LNCAP (cell line): Measurements from ENCODE around the gene SLAMF1.

Experiments
- TF ChIP-seq, protein P1 (sequence below): fragments of 450-650 bp; IDR thresholded peaks from 2 replicates; pipeline ENCODE4 v1.5.1; 2017; ENCODE audit warnings: mild to moderate bottlenecking

SLAMF1 gene

DNA sequence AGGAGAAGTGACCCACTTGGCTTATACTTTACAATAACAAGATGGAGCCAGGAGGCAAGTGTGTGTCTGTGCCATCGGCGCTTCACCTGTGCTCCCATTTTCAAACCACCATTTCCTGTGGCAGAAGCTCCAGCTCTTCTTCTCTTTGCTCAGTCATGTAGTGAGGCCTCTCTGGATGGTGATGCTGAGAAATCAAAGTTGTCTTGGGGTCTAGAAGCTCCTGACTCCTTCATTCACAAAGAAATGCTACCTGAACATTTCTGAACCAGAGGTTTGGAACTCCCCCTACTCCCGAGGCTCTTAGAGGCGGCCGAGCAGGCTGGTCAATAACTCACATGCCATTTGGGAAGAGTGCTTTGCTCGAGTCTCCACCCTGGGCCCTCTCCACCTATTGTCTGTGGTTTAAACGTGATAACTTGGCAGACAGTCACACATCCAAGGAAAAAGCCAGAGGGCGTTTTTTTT, 18.0 kb downstream of the SLAMF1 start:
- TF ChIP-seq, protein P1, sequence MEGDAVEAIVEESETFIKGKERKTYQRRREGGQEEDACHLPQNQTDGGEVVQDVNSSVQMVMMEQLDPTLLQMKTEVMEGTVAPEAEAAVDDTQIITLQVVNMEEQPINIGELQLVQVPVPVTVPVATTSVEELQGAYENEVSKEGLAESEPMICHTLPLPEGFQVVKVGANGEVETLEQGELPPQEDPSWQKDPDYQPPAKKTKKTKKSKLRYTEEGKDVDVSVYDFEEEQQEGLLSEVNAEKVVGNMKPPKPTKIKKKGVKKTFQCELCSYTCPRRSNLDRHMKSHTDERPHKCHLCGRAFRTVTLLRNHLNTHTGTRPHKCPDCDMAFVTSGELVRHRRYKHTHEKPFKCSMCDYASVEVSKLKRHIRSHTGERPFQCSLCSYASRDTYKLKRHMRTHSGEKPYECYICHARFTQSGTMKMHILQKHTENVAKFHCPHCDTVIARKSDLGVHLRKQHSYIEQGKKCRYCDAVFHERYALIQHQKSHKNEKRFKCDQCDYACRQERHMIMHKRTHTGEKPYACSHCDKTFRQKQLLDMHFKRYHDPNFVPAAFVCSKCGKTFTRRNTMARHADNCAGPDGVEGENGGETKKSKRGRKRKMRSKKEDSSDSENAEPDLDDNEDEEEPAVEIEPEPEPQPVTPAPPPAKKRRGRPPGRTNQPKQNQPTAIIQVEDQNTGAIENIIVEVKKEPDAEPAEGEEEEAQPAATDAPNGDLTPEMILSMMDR: no peak

DNA sequence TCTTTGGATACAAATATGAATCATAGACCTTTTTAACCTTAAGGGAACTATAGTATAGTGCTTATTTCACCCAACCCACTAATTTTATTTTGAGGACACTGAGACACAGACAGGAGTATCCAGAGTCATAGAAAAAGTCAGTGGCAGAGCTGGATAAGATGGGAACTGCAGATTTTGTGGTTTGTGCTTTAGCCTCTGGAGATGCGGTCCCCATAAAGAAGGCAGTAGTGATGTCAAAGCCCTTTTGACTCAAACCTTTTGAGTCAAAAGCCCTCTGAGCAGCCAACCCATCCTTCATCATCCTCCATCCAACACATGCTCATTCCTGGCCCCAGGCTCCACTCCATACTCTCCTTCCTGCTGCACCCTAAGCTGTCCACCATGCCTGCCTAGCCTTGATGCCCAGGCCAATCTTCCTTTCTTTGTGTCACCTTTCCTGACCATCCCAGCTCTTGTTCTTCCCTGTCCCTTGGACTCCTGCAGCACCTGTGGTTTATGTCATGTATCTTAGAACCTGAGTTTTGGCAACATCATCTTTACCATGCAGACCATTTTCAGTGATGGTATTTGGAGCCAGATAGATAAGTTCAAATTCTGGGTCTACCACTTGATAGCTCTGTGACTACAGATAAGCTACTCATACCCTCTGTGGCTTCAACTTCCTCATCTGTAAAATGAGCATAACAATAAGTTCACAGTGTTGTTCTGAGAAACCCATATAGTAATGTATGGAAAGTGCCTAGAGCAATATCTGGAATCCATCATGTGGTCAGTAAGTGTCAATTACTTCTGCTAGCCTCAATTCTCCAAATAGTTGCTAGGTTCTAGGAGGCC, 20.1 kb downstream of the SLAMF1 start:
- TF ChIP-seq, protein P1: no peak

DNA sequence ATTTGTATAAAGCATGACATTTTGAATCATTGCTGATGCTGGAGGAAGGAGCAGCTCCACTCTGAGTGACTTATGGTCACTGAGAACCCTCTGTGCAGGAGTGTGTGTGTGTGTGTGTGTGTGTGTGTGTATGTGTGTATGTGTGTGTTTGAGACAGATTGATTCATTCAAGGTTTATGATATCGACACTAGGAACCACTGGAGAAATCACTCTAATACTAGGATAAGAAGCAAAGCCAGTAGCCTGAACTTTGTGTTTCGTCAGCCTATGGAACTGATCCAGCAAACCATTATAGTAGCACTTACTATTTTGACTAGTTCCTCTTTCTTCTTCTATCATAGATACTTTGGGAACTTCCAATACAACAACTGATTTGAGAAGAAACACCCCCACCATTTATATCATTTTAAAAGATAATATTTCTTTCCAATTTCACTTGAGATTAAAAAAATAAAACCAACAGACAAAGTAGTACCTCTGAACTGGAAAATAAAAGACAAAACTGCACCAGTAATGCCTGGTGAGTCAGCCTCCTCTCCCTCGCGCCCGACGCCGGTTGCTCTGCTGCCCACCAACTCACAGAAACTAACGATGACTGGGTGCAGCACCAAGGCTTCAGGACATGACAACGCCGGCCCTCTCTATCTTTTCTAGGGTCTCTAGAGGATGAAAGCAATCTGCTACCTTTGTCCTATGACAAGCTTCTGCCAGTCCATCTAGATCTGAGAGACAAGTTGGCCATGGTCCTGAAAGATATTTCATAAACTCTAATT, 20.9 kb downstream of the SLAMF1 start:
- TF ChIP-seq, protein P1: no peak

DNA sequence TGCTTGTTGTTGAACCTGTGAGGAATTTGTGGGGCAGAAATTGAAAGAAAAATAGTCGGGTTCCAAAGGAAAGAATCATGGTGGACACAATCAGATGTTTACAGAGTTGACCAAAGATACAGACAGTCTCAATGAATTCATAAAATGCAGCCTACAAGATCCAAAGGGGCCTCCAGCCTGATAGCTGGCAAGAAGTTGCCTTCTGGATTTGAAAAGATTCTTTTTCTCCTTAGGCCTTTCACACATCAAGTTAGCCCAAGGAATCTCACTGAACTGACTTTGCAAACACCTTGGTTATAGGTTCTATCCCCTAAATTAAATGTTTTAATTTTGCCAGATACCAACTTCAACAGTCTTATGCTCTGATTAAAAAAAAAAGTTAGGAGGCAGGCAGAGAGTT, 21.5 kb downstream of the SLAMF1 start:
- TF ChIP-seq, protein P1: no peak

DNA sequence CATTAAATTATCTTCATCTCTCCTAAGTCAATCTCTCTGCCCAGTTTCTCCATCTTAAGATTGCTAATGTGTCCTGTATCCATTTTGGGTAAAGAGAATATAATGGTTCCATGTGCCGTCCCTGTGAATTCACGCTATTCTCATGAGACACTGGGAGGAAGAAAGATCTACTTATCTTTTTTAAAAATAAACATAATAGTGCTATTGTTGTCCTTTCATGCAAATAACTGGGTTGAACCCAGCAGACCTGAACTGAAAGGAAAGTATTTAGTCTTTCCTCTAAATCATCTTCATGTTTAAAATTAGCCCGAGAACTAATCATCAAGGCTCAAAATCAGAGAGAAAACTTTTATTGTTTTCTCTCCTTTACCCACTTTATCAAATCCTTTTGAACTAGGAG, 22.4 kb downstream of the SLAMF1 start:
- TF ChIP-seq, protein P1: no peak

DNA sequence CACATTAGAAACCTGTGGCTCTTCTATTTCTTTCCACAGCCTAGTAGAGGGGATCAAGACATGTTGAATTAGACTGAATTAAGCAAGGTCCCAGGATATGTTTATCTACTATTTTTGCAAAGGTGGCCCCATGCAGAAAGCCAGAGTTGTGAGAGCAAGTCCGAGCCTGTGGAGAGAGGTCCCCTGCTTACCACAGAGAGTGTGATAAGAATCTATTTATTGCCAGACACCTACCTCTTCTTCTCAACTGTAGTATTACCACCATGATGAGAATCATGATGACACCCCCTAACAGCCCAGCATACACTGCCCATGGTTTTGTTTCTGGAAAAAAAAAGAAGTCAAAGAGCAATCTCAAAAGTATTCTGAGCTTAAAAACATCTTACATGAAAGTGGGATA, 23.0 kb downstream of the SLAMF1 start:
- TF ChIP-seq, protein P1: no peak

DNA sequence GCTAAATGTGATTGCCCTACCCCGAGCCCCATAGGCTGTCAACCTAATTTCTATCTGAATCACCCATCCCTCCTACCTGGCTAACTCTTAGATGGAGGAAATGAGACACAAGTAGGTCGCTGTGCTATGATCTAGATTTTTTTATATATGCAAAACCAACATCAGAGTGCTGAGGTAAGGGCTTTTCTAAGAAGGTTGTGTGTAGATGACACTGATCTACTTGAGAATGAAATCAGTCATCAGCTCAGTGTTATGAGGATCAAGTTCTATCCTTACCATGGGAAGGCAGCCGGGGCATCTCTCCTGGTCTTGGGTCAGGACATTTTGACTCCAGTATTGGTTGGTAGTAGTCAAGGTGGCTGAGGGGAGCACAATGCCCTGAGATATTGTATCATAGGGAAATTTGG, 23.6 kb downstream of the SLAMF1 start:
- TF ChIP-seq, protein P1: no peak
